ENCODE data around the gene VEZF1. TPM values are rescaled to one million over a fixed set of nuclear protein-coding genes. Genes with fewer than 3 reads are reported as not detected.

VEZF1 gene
- total and polyA plus RNA-seq, 2 of the 8 experiments (the other 6 are each of a cell fraction or from before 2014, with no cell fraction given), result 28.9 to 61.9 TPM

GRCh38 chr17:57937492-57937891, 50.6 kb downstream of the VEZF1 start:
- H3K9me3 ChIP-seq (ENCODE audit: insufficient read depth in 2 of 2, low read depth in 1 of 2, low read length in 1 of 2), result no peaks in the 10 kb centered on the region
- no peak overlapping the region for H3K27ac ChIP-seq (ENCODE audit: low read depth, low read length)
- no peak overlapping the region for H3K4me2 ChIP-seq (ENCODE audit: insufficient read depth in 1 of 2, low read depth in 2 of 2, low read length in 2 of 2)
- H4K5ac ChIP-seq (ENCODE audit: insufficient read length, low read depth, low read length), result no peak overlapping the region
- H2BK15ac ChIP-seq (ENCODE audit: low read length), result no peak overlapping the region
- no peaks in the 10 kb centered on the region for H3K36me3 ChIP-seq (ENCODE audit: control insufficient read depth in 2 of 4, insufficient read depth in 4 of 4, low read length in 3 of 4)
- H3K23me2 ChIP-seq (ENCODE audit: low read depth, low read length), result no peaks in the 10 kb centered on the region
- DNase-seq (ENCODE audit: low read depth in 1 of 2, low spot score in 2 of 2) (no peak), FAIRE-seq (no peak)
- H2BK5ac ChIP-seq (ENCODE audit: low read depth, low read length), result no peak overlapping the region
- H2BK120ac ChIP-seq (replicated peaks; ENCODE audit: low read depth, low read length), result no peak overlapping the region
- no peak overlapping the region for H3K18ac ChIP-seq (ENCODE audit: extremely low read depth, low read length)
- no peak overlapping the region for H3K9ac ChIP-seq (replicated peaks in 1 of 4; ENCODE audit: extremely low read depth in 1 of 4, low read depth in 3 of 4, low read length in 3 of 4)
- H2BK12ac ChIP-seq (ENCODE audit: low read depth, low read length), result no peak overlapping the region
- no peaks in the 10 kb centered on the region for H4K20me1 ChIP-seq (replicated peaks in 1 of 2; ENCODE audit: control insufficient read depth in 1 of 2, insufficient read depth in 2 of 2, low read length in 2 of 2)
- POLR2A ChIA-PET (ENCODE audit: partially characterized antibody), result interaction anchor here (1.3 to 1.6 kb wide), 4 partner anchors 10 to 68 kb away, joined by 4 to 7 read pairs (median 4); no protein-coding TSS in a partner anchor
- no peaks in the 10 kb centered on the region for H3K79me2 ChIP-seq (ENCODE audit: control insufficient read depth in 1 of 2, insufficient read depth in 2 of 2, low read length in 2 of 2)
- H2AFZ ChIP-seq (ENCODE audit: low read length), result no peak overlapping the region
- no peak overlapping the region for H4K91ac ChIP-seq (replicated peaks; ENCODE audit: insufficient read length, low read length)
- H2BK20ac ChIP-seq (ENCODE audit: low read length), result no peak overlapping the region
- 100% methylated on average over 1 of the region's 2 CpGs; no CpG with 5 or more reads in 1 of the 2 experiments for WGBS, 2 experiments (ENCODE audit: extremely low coverage in 1 of 2, insufficient coverage in 1 of 2, insufficient read length in 1 of 2, insufficient replicate concordance in 2 of 2, low coverage in 1 of 2, low lambda C conversion rate in 2 of 2, missing lambda C conversion rate in 1 of 2)
- H3K4me1 ChIP-seq (replicated peaks in 1 of 4; ENCODE audit: control insufficient read depth in 3 of 4, insufficient read depth in 4 of 4, low read length in 3 of 4), result peaks cover 6 to 15% (median 14%) of the 10 kb centered on the region in 4 experiments
- CTCF ChIA-PET (ENCODE audit: partially characterized antibody), result interaction anchor here (1.0 to 5.3 kb wide), 7 partner anchors 9 to 45 kb away, joined by 3 to 65 read pairs (median 3); partner anchors contain the start of gene CUEDC1
- no peak overlapping the region for H2AK5ac ChIP-seq (ENCODE audit: low read depth, low read length)
- no peaks in the 10 kb centered on the region for H3K79me1 ChIP-seq (ENCODE audit: low read depth, low read length)
- no peak overlapping the region for H3K4me3 ChIP-seq (ENCODE audit: extremely low read depth in 1 of 4, insufficient read depth in 2 of 4, low read depth in 3 of 4, low read length in 4 of 4)
- no peak overlapping the region for H4K8ac ChIP-seq (ENCODE audit: extremely low read depth, insufficient read depth, low read length)
- H3K4ac ChIP-seq (replicated peaks; ENCODE audit: insufficient read length, low read depth, low read length), result no peak overlapping the region
- 0 out of 7 replicates have a peak, but pooled peaks cover 0 to 2% (median 0%) of the 10 kb centered on the region in 4 experiments for H3K27me3 ChIP-seq (replicated peaks in 1 of 4; ENCODE audit: control insufficient read depth in 3 of 4, extremely low read depth in 1 of 4, insufficient read depth in 3 of 4, low read length in 3 of 4)
- no peak for TF ChIP-seq FOSL1 (IDR thresholded peaks at IDR 0.05; ENCODE audit: insufficient read depth, low read depth, low read length)
- TF ChIP-seq, protein P1, sequence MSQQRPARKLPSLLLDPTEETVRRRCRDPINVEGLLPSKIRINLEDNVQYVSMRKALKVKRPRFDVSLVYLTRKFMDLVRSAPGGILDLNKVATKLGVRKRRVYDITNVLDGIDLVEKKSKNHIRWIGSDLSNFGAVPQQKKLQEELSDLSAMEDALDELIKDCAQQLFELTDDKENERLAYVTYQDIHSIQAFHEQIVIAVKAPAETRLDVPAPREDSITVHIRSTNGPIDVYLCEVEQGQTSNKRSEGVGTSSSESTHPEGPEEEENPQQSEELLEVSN (IDR thresholded peaks at IDR 0.05), result no peak
- H3K56ac ChIP-seq (replicated peaks; ENCODE audit: insufficient read length, low read depth, low read length), result no peak overlapping the region
- no peak overlapping the region for H3K14ac ChIP-seq (ENCODE audit: insufficient read length)
- H3K23ac ChIP-seq (ENCODE audit: insufficient read length), result no peak overlapping the region

Measured in H1 (cell line).